NCI-H345 treated with DMSO at 0.1 percent for 48 hours (cell line): Measurements from ENCODE around the gene IDH3A.

Experiments used
- DNase-seq: peaks from one replicate; lab custom pipeline; 2025; ENCODE audit not compliant: unreplicated experiment; lab: John Stamatoyannopoulos, UW

IDH3A gene

GRCh38 chr15:78216276-78217104 is 67.3 kb downstream of the IDH3A start:
- no peak for DNase-seq

- DNase-seq, result no peak
Observed at GRCh38 chr15:78220713-78221112, 71.6 kb downstream of the IDH3A start.
